Measurements from ENCODE around the gene BDKRB2. TPM values are rescaled to one million over a fixed set of nuclear protein-coding genes. Genes with fewer than 3 reads are reported as not detected.

The BDKRB2 gene
- total and polyA plus RNA-seq, 4 experiments from 2014 or later = not detected

- Mint-ChIP-seq H3K4me1 (peaks cover 0 to 1% (median 0%) of the 10 kb centered on the region in 4 donors), H3K27me3 (peaks cover 0 to 2% of the 10 kb centered on the region in 2 donors), H3K27ac (no peak overlapping the region), H3K9me3 (peaks cover 0 to 2% (median 0%) of the 10 kb centered on the region in 8 donors), H3K4me3 (no peak overlapping the region), H3K36me3 (no peaks in the 10 kb centered on the region)
- DNase-seq = no peak
- H3K27ac ChIP-seq (ENCODE audit: low read depth, low read length) = no peak overlapping the region
- no peaks in the 10 kb centered on the region for H3K9me3 ChIP-seq (ENCODE audit: control insufficient read depth in 1 of 2, low read length in 2 of 2)
- CTCF ChIA-PET (ENCODE audit: partially characterized antibody) = interaction anchor here (1.3 kb wide), 1 partner anchor 64 kb away, joined by 3 read pairs; no protein-coding TSS in a partner anchor
- H3K4me1 ChIP-seq (ENCODE audit: insufficient read depth, low read length) = no peaks in the 10 kb centered on the region
- intact Hi-C loops (cut with micrococcal nuclease) = no loop called here
- POLR2A ChIA-PET (ENCODE audit: partially characterized antibody) = no interaction called here
- no peaks in the 10 kb centered on the region for H3K36me3 ChIP-seq (ENCODE audit: insufficient read depth, low read length)
- H3K27me3 ChIP-seq (ENCODE audit: insufficient read depth, low read length) = no peaks in the 10 kb centered on the region
- no peak overlapping the region for H3K4me3 ChIP-seq (ENCODE audit: low read length in 2 of 2)
These were observed 37.2 kb upstream of the BDKRB2 start for GRCh38 chr14:96167224-96168148.

GRCh38 chr14:96168581-96168980 is 36.1 kb upstream of the BDKRB2 start:
- Histone ChIP-seq H3K4me3 (ENCODE audit: low read length in 2 of 2) (no peak overlapping the region), H3K36me3 (ENCODE audit: insufficient read depth, low read length) (no peaks in the 10 kb centered on the region), H3K27ac (ENCODE audit: low read depth, low read length) (no peak overlapping the region), H3K4me1 (ENCODE audit: insufficient read depth, low read length) (no peaks in the 10 kb centered on the region), H3K27me3 (ENCODE audit: insufficient read depth, low read length) (no peaks in the 10 kb centered on the region), H3K9me3 (ENCODE audit: control insufficient read depth in 1 of 2, low read length in 2 of 2) (no peaks in the 10 kb centered on the region)
- no peak for DNase-seq
- peaks cover 0 to 2% (median 0%) of the 10 kb centered on the region in 8 donors for H3K9me3 Mint-ChIP-seq
- ChIA-PET POLR2A (ENCODE audit: partially characterized antibody) (no interaction called here), CTCF (ENCODE audit: partially characterized antibody) (no interaction called here)
- H3K36me3 Mint-ChIP-seq = no peaks in the 10 kb centered on the region
- no peak overlapping the region for H3K27ac Mint-ChIP-seq
- H3K4me1 Mint-ChIP-seq = peaks cover 0 to 1% (median 0%) of the 10 kb centered on the region in 4 donors
- intact Hi-C loops (cut with micrococcal nuclease) = no loop called here
- H3K27me3 Mint-ChIP-seq = peaks cover 0 to 6% of the 10 kb centered on the region in 2 donors
- H3K4me3 Mint-ChIP-seq = no peak overlapping the region

- ChIA-PET CTCF (ENCODE audit: partially characterized antibody) (no interaction called here), POLR2A (ENCODE audit: partially characterized antibody) (no interaction called here)
- H3K4me1 Mint-ChIP-seq = no peaks in the 10 kb centered on the region
- H3K36me3 Mint-ChIP-seq = no peaks in the 10 kb centered on the region
- peaks cover 0 to 2% (median 0%) of the 10 kb centered on the region in 8 donors for H3K9me3 Mint-ChIP-seq
- no peak overlapping the region for H3K27ac Mint-ChIP-seq
- no peaks in the 10 kb centered on the region for H3K4me1 ChIP-seq (ENCODE audit: insufficient read depth, low read length)
- no peaks in the 10 kb centered on the region for H3K27me3 ChIP-seq (ENCODE audit: insufficient read depth, low read length)
- H3K27ac ChIP-seq (ENCODE audit: low read depth, low read length) = no peak overlapping the region
- peaks cover 5 to 13% of the 10 kb centered on the region in 2 donors for H3K27me3 Mint-ChIP-seq
- H3K4me3 ChIP-seq (ENCODE audit: low read length in 2 of 2) = no peak overlapping the region
- no peaks in the 10 kb centered on the region for H3K9me3 ChIP-seq (ENCODE audit: control insufficient read depth in 1 of 2, low read length in 2 of 2)
- DNase-seq = no peak
- H3K4me3 Mint-ChIP-seq = no peak overlapping the region
- H3K36me3 ChIP-seq (ENCODE audit: insufficient read depth, low read length) = no peaks in the 10 kb centered on the region
- intact Hi-C loops (cut with micrococcal nuclease) = no loop called here
These were observed 33.6 kb upstream of the BDKRB2 start for GRCh38 chr14:96170961-96171592.

GRCh38 chr14:96173636-96174475 is 30.8 kb upstream of the BDKRB2 start:
- Mint-ChIP-seq H3K9me3 (peaks cover 0 to 2% (median 0%) of the 10 kb centered on the region in 8 donors), H3K4me1 (peaks cover 0 to 6% (median 3%) of the 10 kb centered on the region in 4 donors), H3K27ac (no peak overlapping the region)

GRCh38 chr14:96176275-96176674 is 28.4 kb upstream of the BDKRB2 start:
- Histone ChIP-seq H3K4me3 (ENCODE audit: low read length in 2 of 2) (no peak overlapping the region), H3K27me3 (ENCODE audit: insufficient read depth, low read length) (no peaks in the 10 kb centered on the region), H3K27ac (ENCODE audit: low read depth, low read length) (no peak overlapping the region), H3K4me1 (ENCODE audit: insufficient read depth, low read length) (no peaks in the 10 kb centered on the region), H3K9me3 (ENCODE audit: control insufficient read depth in 1 of 2, low read length in 2 of 2) (no peaks in the 10 kb centered on the region), H3K36me3 (ENCODE audit: insufficient read depth, low read length) (no peaks in the 10 kb centered on the region)
- Mint-ChIP-seq H3K27me3 (peaks cover 6 to 13% of the 10 kb centered on the region in 2 donors), H3K9me3 (no peaks in the 10 kb centered on the region), H3K36me3 (no peaks in the 10 kb centered on the region), H3K4me3 (no peak overlapping the region), H3K27ac (no peak overlapping the region), H3K4me1 (peaks cover 0 to 6% (median 3%) of the 10 kb centered on the region in 4 donors)
- ChIA-PET POLR2A (ENCODE audit: partially characterized antibody) (no interaction called here), CTCF (ENCODE audit: partially characterized antibody) (no interaction called here)
- intact Hi-C loops (cut with micrococcal nuclease) = no loop called here
- no peak for DNase-seq

More at GRCh38 chr14:96173636-96174475, 30.8 kb upstream of the BDKRB2 start:
- Mint-ChIP-seq H3K36me3 (no peaks in the 10 kb centered on the region), H3K4me3 (no peak overlapping the region), H3K27me3 (peaks cover 5 to 13% of the 10 kb centered on the region in 2 donors)
- no peak overlapping the region for H3K4me3 ChIP-seq (ENCODE audit: low read length in 2 of 2)
- no peaks in the 10 kb centered on the region for H3K27me3 ChIP-seq (ENCODE audit: insufficient read depth, low read length)
- H3K9me3 ChIP-seq (ENCODE audit: control insufficient read depth in 1 of 2, low read length in 2 of 2) = no peaks in the 10 kb centered on the region
- POLR2A ChIA-PET (ENCODE audit: partially characterized antibody) = no interaction called here
- no peak overlapping the region for H3K27ac ChIP-seq (ENCODE audit: low read depth, low read length)
- H3K36me3 ChIP-seq (ENCODE audit: insufficient read depth, low read length) = no peaks in the 10 kb centered on the region
- CTCF ChIA-PET (ENCODE audit: partially characterized antibody) = no interaction called here
- no peaks in the 10 kb centered on the region for H3K4me1 ChIP-seq (ENCODE audit: insufficient read depth, low read length)
- intact Hi-C loops (cut with micrococcal nuclease) = no loop called here
- DNase-seq = no peak

GRCh38 chr14:96176811-96177211 is 27.8 kb upstream of the BDKRB2 start:
- no peak overlapping the region for H3K27ac ChIP-seq (ENCODE audit: low read depth, low read length)
- no peaks in the 10 kb centered on the region for H3K4me1 ChIP-seq (ENCODE audit: insufficient read depth, low read length)
- H3K4me3 ChIP-seq (ENCODE audit: low read length in 2 of 2) = no peak overlapping the region
- peaks cover 6 to 13% of the 10 kb centered on the region in 2 donors for H3K27me3 Mint-ChIP-seq
- no peak overlapping the region for H3K27ac Mint-ChIP-seq
- no peaks in the 10 kb centered on the region for H3K9me3 ChIP-seq (ENCODE audit: control insufficient read depth in 1 of 2, low read length in 2 of 2)
- intact Hi-C loops (cut with micrococcal nuclease) = no loop called here
- no peaks in the 10 kb centered on the region for H3K36me3 ChIP-seq (ENCODE audit: insufficient read depth, low read length)
- H3K36me3 Mint-ChIP-seq = no peaks in the 10 kb centered on the region
- CTCF ChIA-PET (ENCODE audit: partially characterized antibody) = no interaction called here
- peaks cover 0 to 6% (median 3%) of the 10 kb centered on the region in 4 donors for H3K4me1 Mint-ChIP-seq
- no peak overlapping the region for H3K4me3 Mint-ChIP-seq
- H3K27me3 ChIP-seq (ENCODE audit: insufficient read depth, low read length) = no peaks in the 10 kb centered on the region
- POLR2A ChIA-PET (ENCODE audit: partially characterized antibody) = no interaction called here
- no peaks in the 10 kb centered on the region for H3K9me3 Mint-ChIP-seq
- no peak for DNase-seq

Data from CD4-positive, alpha-beta memory T cell (primary cell).